Stimulated activated CD4-positive, alpha-beta T cell treated with anti-CD3 and anti-CD28 coated beads, Interleukin-2, amount 100 ng/mL, for 4 hours (primary cell): ENCODE data around the gene TMEM91.
"Not testable (repeated sequence)": the region's sequence is repeated elsewhere in the genome, so short reads cannot be mapped to it uniquely, and the experiment has no call there.

Experiments
- DNase-seq: peaks from one replicate; pipeline ENCODE4 v3.0.0-alpha.2; 2020; ENCODE audit warnings: low read depth

TMEM91 gene

GRCh38 chr19:41376241-41376997 lies at the start of gene TMEM91:
Gene TMEM91, plus strand, starts transcription at chr19:41376533. Its CDS starts 1,777 bp downstream, at chr19:41378310.
- DNase-seq: no peak

- no peak for DNase-seq
Observed at GRCh38 chr19:41327076-41327575, 49.2 kb upstream of the TMEM91 start.

GRCh38 chr19:41327576-41328156 lies 48.7 kb upstream of the TMEM91 start:
- peak; percentile 81 for DNase-seq

- DNase-seq: peak; percentile 43
Observed at GRCh38 chr19:41328157-41328841, 48.0 kb upstream of the TMEM91 start.

GRCh38 chr19:41328842-41329225 lies 47.5 kb upstream of the TMEM91 start:
- DNase-seq: no peak

- no peak for DNase-seq
Observed at GRCh38 chr19:41330481-41330880, 45.9 kb upstream of the TMEM91 start.

GRCh38 chr19:41330946-41331678 lies 45.2 kb upstream of the TMEM91 start:
- DNase-seq: no peak

- no peak for DNase-seq
Observed at GRCh38 chr19:41332000-41332399, 44.3 kb upstream of the TMEM91 start.

GRCh38 chr19:41332468-41332867 lies 43.9 kb upstream of the TMEM91 start:
- DNase-seq: no peak

- no peak for DNase-seq
Observed at GRCh38 chr19:41334793-41335192, 41.5 kb upstream of the TMEM91 start.

- DNase-seq: no peak
Observed at GRCh38 chr19:41335467-41335866, 40.9 kb upstream of the TMEM91 start.

- no peak for DNase-seq
Observed at GRCh38 chr19:41339936-41340335, 36.4 kb upstream of the TMEM91 start.

GRCh38 chr19:41341669-41342490 lies 34.5 kb upstream of the TMEM91 start:
- no peak for DNase-seq

- no peak for DNase-seq
Observed at GRCh38 chr19:41344162-41344561, 32.2 kb upstream of the TMEM91 start.

- DNase-seq: not testable (repeated sequence)
Observed at GRCh38 chr19:41346916-41347315, 29.4 kb upstream of the TMEM91 start.

GRCh38 chr19:41350735-41351338 lies 25.5 kb upstream of the TMEM91 start:
- DNase-seq: no peak

- DNase-seq: peak; percentile 81
Observed at GRCh38 chr19:41351339-41352245, 24.7 kb upstream of the TMEM91 start.

- DNase-seq: no peak
Observed at GRCh38 chr19:41352279-41352608, 24.1 kb upstream of the TMEM91 start.

GRCh38 chr19:41352609-41353465 lies 23.5 kb upstream of the TMEM91 start:
- peak; percentile 68 for DNase-seq
